CD8-positive, alpha-beta memory T cell (primary cell): ENCODE results near the gene NLGN2. TPM values are rescaled to one million over a fixed set of nuclear protein-coding genes. Genes with fewer than 3 reads are reported as not detected.

ENCODE experiments used
- CTCF ChIA-PET: fragments of 350-600 bp; sonication (Branson Sonifier 250); formaldehyde crosslinking; loops from one replicate; lab custom pipeline; 2021; ENCODE audit warnings: antibody characterized with exemption; lab: Charles Lee
- POLR2A ChIA-PET: fragments of 350-600 bp; sonication (Branson Sonifier 250); formaldehyde crosslinking; loops from one replicate; lab custom pipeline; 2021; ENCODE audit warnings: antibody characterized with exemption; lab: Charles Lee
- DNase-seq, 5 donors: peaks; one replicate each; pipeline versions ENCODE4 v3.0.0 to v3.0.0-alpha.2; 2020 to 2022; ENCODE audit warnings: mixed read lengths in 1 of 5
- H3K27ac ChIP-seq: one replicate; pipeline ENCODE4 v1.7.0; 2013; ENCODE audit warnings: low read depth, mild to moderate bottlenecking, low read length, moderate library complexity
- H3K27me3 ChIP-seq: 2 replicates; pipeline ENCODE4 v1.7.0; 2013; ENCODE audit warnings: low read length, mild to moderate bottlenecking; ENCODE audit not compliant: insufficient read depth, poor library complexity, severe bottlenecking
- H3K36me3 ChIP-seq: 2 replicates; pipeline ENCODE4 v1.7.0; 2013; ENCODE audit warnings: mild to moderate bottlenecking, low read length, moderate library complexity; ENCODE audit not compliant: insufficient read depth
- H3K4me1 ChIP-seq: 2 replicates; pipeline ENCODE4 v1.7.0; 2013; ENCODE audit warnings: mild to moderate bottlenecking, low read length, moderate library complexity; ENCODE audit not compliant: insufficient read depth
- H3K4me3 ChIP-seq: 2 replicates; pipeline ENCODE4 v1.7.0; 2013; ENCODE audit warnings: mild to moderate bottlenecking, low read length
- H3K9me3 ChIP-seq: 2 replicates; pipeline ENCODE4 v1.7.0; 2013; ENCODE audit warnings: mild to moderate bottlenecking, low read length
- H3K27ac Mint-ChIP-seq, 8 donors: one replicate each; pipeline ENCODE4 v1.8.0; 2020 to 2021; ENCODE audit warnings: mixed read lengths in 8 of 8, mild to moderate bottlenecking in 6 of 8, inconsistent platforms in 3 of 8, moderate library complexity in 3 of 8
- H3K27me3 Mint-ChIP-seq, 2 donors: one replicate each; pipeline ENCODE4 v1.8.0; 2020 to 2021; ENCODE audit warnings: mixed read lengths in 2 of 2, mild to moderate bottlenecking in 1 of 2, moderate library complexity in 1 of 2
- H3K36me3 Mint-ChIP-seq, 3 donors: one replicate each; pipeline ENCODE4 v1.8.0; 2020 to 2021; ENCODE audit warnings: mixed read lengths in 3 of 3, inconsistent platforms in 1 of 3, mild to moderate bottlenecking in 1 of 3
- H3K4me1 Mint-ChIP-seq, 3 donors: one replicate each; pipeline ENCODE4 v1.8.0; 2020 to 2021; ENCODE audit warnings: mixed read lengths in 3 of 3, inconsistent platforms in 1 of 3, mild to moderate bottlenecking in 1 of 3
- H3K4me3 Mint-ChIP-seq, 7 donors: one replicate each; pipeline ENCODE4 v1.8.0; 2020 to 2021; ENCODE audit warnings: mixed read lengths in 7 of 7, mild to moderate bottlenecking in 6 of 7, moderate library complexity in 4 of 7, inconsistent platforms in 2 of 7
- H3K9me3 Mint-ChIP-seq, 5 donors: one replicate each; pipeline ENCODE4 v1.8.0; 2020 to 2022; ENCODE audit warnings: mixed read lengths in 5 of 5, mild to moderate bottlenecking in 3 of 5, moderate library complexity in 2 of 5, inconsistent platforms in 1 of 5
- polyA plus RNA-seq: library from polyadenylated mRNA; unstranded; fragments of 300-500 nt; fragmentation: Illumina TruSeq; gene quantifications from one replicate; pipeline ENCODE4 v1.2.3, GENCODE V29; 2021
- total RNA-seq, 2 experiments: library from RNA; stranded (reverse); gene quantifications; one replicate each; pipeline ENCODE4 v1.2.3, GENCODE V29; 2021

NLGN2 gene
- total and polyA plus RNA-seq, 3 experiments from 2014 or later = 0.06 to 6.6 (median 5.6) TPM

DNA sequence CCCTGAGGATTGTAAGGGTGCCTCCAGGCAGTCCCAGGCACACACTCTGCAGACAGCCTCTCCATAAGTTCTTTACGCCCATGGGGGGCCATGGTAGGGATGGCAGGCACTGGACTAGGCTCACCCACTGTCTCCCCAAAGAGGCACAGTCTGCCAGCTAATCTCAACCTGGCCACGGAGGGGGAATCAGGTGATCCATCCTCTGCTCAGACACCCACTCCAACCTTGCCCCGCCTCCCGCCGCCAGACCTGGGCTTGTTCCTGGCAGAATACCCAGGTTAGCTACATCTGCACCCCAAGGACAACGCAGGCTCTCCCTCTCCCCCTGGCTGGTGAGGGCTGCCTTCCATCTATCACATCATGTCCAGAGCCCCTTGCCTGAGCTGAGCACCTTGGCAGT lies 1.2 kb downstream of the NLGN2 start:
- peaks cover 8% of the 10 kb centered on the region for H3K4me1 ChIP-seq
- no peak overlapping the region for H3K27ac ChIP-seq
- Mint-ChIP-seq H3K9me3 (no peaks in the 10 kb centered on the region), H3K27me3 (peaks cover 0 to 6% of the 10 kb centered on the region in 2 donors), H3K4me1 (peaks cover 8 to 28% (median 13%) of the 10 kb centered on the region in 3 donors), H3K4me3 (peak overlapping the region in 6 of 7 donors; percentile 1 to 79 (median 34)), H3K36me3 (peaks cover 0 to 4% (median 0%) of the 10 kb centered on the region in 3 donors), H3K27ac (peak overlapping the region in 7 of 8 donors; percentile 25 to 92 (median 48))
- H3K27me3 ChIP-seq = no peaks in the 10 kb centered on the region
- no peaks in the 10 kb centered on the region for H3K36me3 ChIP-seq
- DNase-seq = no peak
- H3K4me3 ChIP-seq = no peak overlapping the region
- CTCF ChIA-PET = interaction anchor here (1.8 to 2.0 kb wide), 2 partner anchors 28 to 53 kb away, joined by 5 to 7 read pairs; no protein-coding TSS in a partner anchor
- POLR2A ChIA-PET = interaction anchor here (0.5 kb wide), 1 partner anchor 37 kb away, joined by 3 read pairs; no protein-coding TSS in a partner anchor
- no peaks in the 10 kb centered on the region for H3K9me3 ChIP-seq

DNA sequence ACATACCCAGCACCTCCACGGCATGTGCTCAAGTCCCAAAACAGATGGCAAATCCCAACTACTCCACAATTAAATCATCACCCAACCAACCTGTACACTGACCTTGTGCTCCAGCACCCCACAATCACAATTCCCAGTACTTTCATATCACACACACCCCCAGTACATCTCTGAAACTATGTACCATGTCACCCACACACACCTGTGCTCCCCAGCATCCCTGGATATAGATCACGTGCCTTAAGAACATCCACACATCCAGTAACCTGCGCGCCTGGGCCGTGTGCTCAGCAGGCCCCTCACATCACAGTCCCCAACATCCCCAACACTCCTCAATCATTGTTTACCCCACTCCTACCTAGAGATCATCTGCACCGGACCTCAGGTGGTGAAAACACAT lies 2.1 kb downstream of the NLGN2 start:
- H3K36me3 Mint-ChIP-seq = no peaks in the 10 kb centered on the region
- peak overlapping the region in 3 of 8 donors; percentile 0 to 43 (median 31) for H3K27ac Mint-ChIP-seq
- CTCF ChIA-PET = interaction anchor here (1.8 kb wide), 1 partner anchor 27 kb away, joined by 7 read pairs; no protein-coding TSS in a partner anchor
- peaks cover 0 to 6% of the 10 kb centered on the region in 2 donors for H3K27me3 Mint-ChIP-seq
- POLR2A ChIA-PET = no interaction called here
- no peak overlapping the region for H3K27ac ChIP-seq
- H3K27me3 ChIP-seq = no peaks in the 10 kb centered on the region
- H3K4me1 Mint-ChIP-seq = peaks cover 8 to 24% (median 8%) of the 10 kb centered on the region in 3 donors
- no peak for DNase-seq
- H3K4me1 ChIP-seq = peaks cover 8% of the 10 kb centered on the region
- no peaks in the 10 kb centered on the region for H3K9me3 Mint-ChIP-seq
- H3K4me3 Mint-ChIP-seq = peak overlapping the region in 1 of 7 donors; percentile 78
- H3K4me3 ChIP-seq = no peak overlapping the region
- H3K36me3 ChIP-seq = no peaks in the 10 kb centered on the region
- no peaks in the 10 kb centered on the region for H3K9me3 ChIP-seq

GRCh38 chr17:7410634-7411426 lies 3.2 kb downstream of the NLGN2 start:
- POLR2A ChIA-PET = no interaction called here

DNA sequence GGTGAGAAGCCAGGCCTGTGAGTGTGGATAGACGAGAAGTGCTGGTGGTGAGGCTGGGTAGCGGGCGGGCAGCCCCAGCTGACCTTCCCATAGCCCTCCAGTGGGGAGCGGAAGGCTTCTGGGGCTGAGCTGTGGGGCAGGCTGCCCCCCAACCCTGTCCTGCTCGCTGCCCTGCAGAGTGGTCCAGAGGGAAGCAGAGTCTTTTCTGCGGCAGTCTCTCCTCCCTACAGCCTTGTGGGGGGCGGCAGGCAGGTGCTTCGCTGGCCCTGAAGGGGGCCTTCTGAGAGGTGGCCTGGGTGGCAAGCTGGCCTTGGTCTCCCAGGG lies 3.7 kb downstream of the NLGN2 start:
- Histone ChIP-seq H3K27ac (no peak overlapping the region), H3K27me3 (no peaks in the 10 kb centered on the region), H3K9me3 (no peaks in the 10 kb centered on the region), H3K36me3 (no peaks in the 10 kb centered on the region), H3K4me3 (no peak overlapping the region), H3K4me1 (no peaks in the 10 kb centered on the region)
- CTCF ChIA-PET = no interaction called here
- Mint-ChIP-seq H3K4me3 (no peak overlapping the region), H3K27me3 (peaks cover 0 to 4% of the 10 kb centered on the region in 2 donors), H3K27ac (no peak overlapping the region), H3K9me3 (no peaks in the 10 kb centered on the region), H3K4me1 (peaks cover 0 to 13% (median 8%) of the 10 kb centered on the region in 3 donors), H3K36me3 (no peaks in the 10 kb centered on the region)
- no peak for DNase-seq
- POLR2A ChIA-PET = no interaction called here

More at GRCh38 chr17:7410634-7411426, 3.2 kb downstream of the NLGN2 start:
- H3K4me3 Mint-ChIP-seq = peak overlapping the region in 1 of 7 donors; percentile 37
- H3K9me3 Mint-ChIP-seq = no peaks in the 10 kb centered on the region
- Histone ChIP-seq H3K27me3 (no peaks in the 10 kb centered on the region), H3K27ac (no peak overlapping the region), H3K4me1 (no peaks in the 10 kb centered on the region), H3K4me3 (no peak overlapping the region), H3K9me3 (no peaks in the 10 kb centered on the region), H3K36me3 (no peaks in the 10 kb centered on the region)
- CTCF ChIA-PET = no interaction called here
- peak overlapping the region in 1 of 8 donors; percentile 38 for H3K27ac Mint-ChIP-seq
- H3K4me1 Mint-ChIP-seq = peaks cover 5 to 17% (median 8%) of the 10 kb centered on the region in 3 donors
- no peaks in the 10 kb centered on the region for H3K36me3 Mint-ChIP-seq
- H3K27me3 Mint-ChIP-seq = peaks cover 0 to 6% of the 10 kb centered on the region in 2 donors
- no peak for DNase-seq

GRCh38 chr17:7413346-7413985 lies 5.8 kb downstream of the NLGN2 start:
- CTCF ChIA-PET = interaction anchor here (1.3 to 2.2 kb wide), 2 partner anchors 24 to 57 kb away, joined by 3 to 6 read pairs; no protein-coding TSS in a partner anchor
- Histone ChIP-seq H3K27me3 (no peaks in the 10 kb centered on the region), H3K9me3 (no peaks in the 10 kb centered on the region), H3K4me1 (no peaks in the 10 kb centered on the region), H3K36me3 (no peaks in the 10 kb centered on the region), H3K4me3 (no peak overlapping the region), H3K27ac (no peak overlapping the region)
- Mint-ChIP-seq H3K4me3 (no peak overlapping the region), H3K36me3 (peaks cover 0 to 1% (median 0%) of the 10 kb centered on the region in 3 donors), H3K27me3 (peaks cover 0 to 4% of the 10 kb centered on the region in 2 donors), H3K4me1 (peaks cover 0 to 8% (median 6%) of the 10 kb centered on the region in 3 donors), H3K27ac (no peak overlapping the region), H3K9me3 (no peaks in the 10 kb centered on the region)
- POLR2A ChIA-PET = no interaction called here
- DNase-seq = no peak

- CTCF ChIA-PET = interaction anchor here (1.3 kb wide), 1 partner anchor 22 kb away, joined by 3 read pairs; no protein-coding TSS in a partner anchor
- H3K9me3 ChIP-seq = no peaks in the 10 kb centered on the region
- H3K36me3 Mint-ChIP-seq = peaks cover 0 to 1% (median 0%) of the 10 kb centered on the region in 3 donors
- peaks cover 0 to 2% (median 0%) of the 10 kb centered on the region in 3 donors for H3K4me1 Mint-ChIP-seq
- H3K27ac Mint-ChIP-seq = no peak overlapping the region
- H3K27me3 ChIP-seq = no peaks in the 10 kb centered on the region
- DNase-seq = no peak
- no peak overlapping the region for H3K27ac ChIP-seq
- no peak overlapping the region for H3K4me3 Mint-ChIP-seq
- H3K4me1 ChIP-seq = no peaks in the 10 kb centered on the region
- peaks cover 4 to 5% of the 10 kb centered on the region in 2 donors for H3K27me3 Mint-ChIP-seq
- H3K4me3 ChIP-seq = no peak overlapping the region
- no peaks in the 10 kb centered on the region for H3K36me3 ChIP-seq
- POLR2A ChIA-PET = no interaction called here
- H3K9me3 Mint-ChIP-seq = no peaks in the 10 kb centered on the region
Observed at GRCh38 chr17:7414837-7415236, 7.2 kb downstream of the NLGN2 start.

DNA sequence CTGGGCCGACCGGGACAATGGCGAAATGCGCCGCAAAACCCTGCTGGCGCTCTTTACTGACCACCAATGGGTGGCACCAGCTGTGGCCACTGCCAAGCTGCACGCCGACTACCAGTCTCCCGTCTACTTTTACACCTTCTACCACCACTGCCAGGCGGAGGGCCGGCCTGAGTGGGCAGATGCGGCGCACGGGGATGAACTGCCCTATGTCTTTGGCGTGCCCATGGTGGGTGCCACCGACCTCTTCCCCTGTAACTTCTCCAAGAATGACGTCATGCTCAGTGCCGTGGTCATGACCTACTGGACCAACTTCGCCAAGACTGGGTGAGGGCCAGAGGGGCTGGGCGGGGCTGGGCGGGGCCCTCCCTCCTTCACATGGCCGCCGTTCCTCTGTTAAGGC lies 8.1 kb downstream of the NLGN2 start:
- Mint-ChIP-seq H3K4me1 (peaks cover 0 to 2% (median 0%) of the 10 kb centered on the region in 3 donors), H3K27ac (no peak overlapping the region), H3K36me3 (peaks cover 0 to 1% (median 0%) of the 10 kb centered on the region in 3 donors), H3K9me3 (no peaks in the 10 kb centered on the region), H3K27me3 (peaks cover 1 to 6% of the 10 kb centered on the region in 2 donors), H3K4me3 (no peak overlapping the region)
- H3K4me1 ChIP-seq = no peaks in the 10 kb centered on the region
- H3K27ac ChIP-seq = no peak overlapping the region
- H3K9me3 ChIP-seq = no peaks in the 10 kb centered on the region
- no peaks in the 10 kb centered on the region for H3K36me3 ChIP-seq
- DNase-seq = no peak
- ChIA-PET CTCF (no interaction called here), POLR2A (no interaction called here)
- H3K4me3 ChIP-seq = no peak overlapping the region
- no peaks in the 10 kb centered on the region for H3K27me3 ChIP-seq

GRCh38 chr17:7416323-7416722 lies 8.7 kb downstream of the NLGN2 start:
- H3K4me1 ChIP-seq = no peaks in the 10 kb centered on the region
- no peak for DNase-seq
- H3K27me3 ChIP-seq = no peaks in the 10 kb centered on the region
- Mint-ChIP-seq H3K4me3 (no peak overlapping the region), H3K36me3 (peaks cover 0 to 1% (median 0%) of the 10 kb centered on the region in 3 donors), H3K4me1 (peaks cover 0 to 2% (median 0%) of the 10 kb centered on the region in 3 donors), H3K9me3 (no peaks in the 10 kb centered on the region), H3K27ac (peak overlapping the region in 1 of 8 donors; percentile 10), H3K27me3 (peaks cover 1 to 6% of the 10 kb centered on the region in 2 donors)
- POLR2A ChIA-PET = no interaction called here
- H3K27ac ChIP-seq = no peak overlapping the region
- no peak overlapping the region for H3K4me3 ChIP-seq
- CTCF ChIA-PET = no interaction called here
- H3K9me3 ChIP-seq = no peaks in the 10 kb centered on the region
- H3K36me3 ChIP-seq = no peaks in the 10 kb centered on the region
